Inferior parietal cortex (tissue), 1 donor: ENCODE data around the gene LCE1E.
A peak's percentile ranks its signal among the peaks of the same experiment; 100 is the strongest.

ENCODE experiments used
- DNase-seq: peaks from one replicate; pipeline ENCODE4 v3.0.0-alpha.2; 2016; ENCODE audit errors: extremely low spot score

Gene LCE1E

DNA sequence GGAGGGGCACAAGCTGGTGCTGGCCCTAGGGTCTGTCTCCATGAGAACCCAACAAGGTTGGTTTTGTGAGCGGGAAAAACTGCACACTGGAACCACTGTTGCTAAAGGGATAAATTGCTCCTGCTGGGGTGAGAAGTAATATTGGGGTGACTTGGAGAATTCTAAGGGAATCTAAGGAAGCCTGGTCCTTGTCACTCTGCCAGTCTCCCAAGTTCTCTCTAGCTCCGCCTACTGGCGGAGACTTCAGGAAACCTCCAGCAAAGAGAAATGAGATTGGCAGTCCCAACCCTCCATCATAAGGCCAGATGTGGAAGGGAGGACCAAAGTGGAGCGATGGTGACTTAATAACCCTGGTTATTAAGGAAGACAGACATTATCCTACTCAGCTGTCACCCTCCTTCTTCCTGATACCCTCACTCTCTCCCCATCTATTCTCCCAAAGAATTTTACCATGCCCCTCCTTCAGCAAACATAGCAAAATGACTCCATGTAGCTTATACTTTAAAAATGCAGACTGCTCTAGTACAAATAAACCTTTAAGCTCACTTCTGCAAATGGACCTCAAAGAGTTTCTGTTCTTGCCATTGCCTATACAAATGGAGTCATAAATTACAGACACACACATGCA, 8.4 kb upstream of the LCE1E start:
- DNase-seq, result no peak

DNA sequence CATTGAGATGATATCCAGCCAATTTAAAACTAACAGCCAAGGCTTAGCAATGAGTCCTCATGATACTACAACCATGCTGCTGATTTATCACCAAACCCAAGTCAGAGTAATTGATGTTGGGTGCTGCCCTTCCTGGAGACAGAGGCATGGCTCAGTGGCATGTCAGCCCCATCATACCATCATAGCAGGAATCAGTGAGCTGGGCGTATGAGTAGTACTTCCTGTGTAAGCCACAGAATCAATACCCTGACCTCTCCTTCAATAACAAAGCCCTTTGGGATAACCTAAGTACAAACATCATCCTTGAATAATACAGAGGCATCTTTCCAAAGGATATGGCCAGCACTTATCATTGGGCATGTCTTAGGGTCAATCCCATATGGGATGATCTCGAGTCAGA, 3.0 kb upstream of the LCE1E start:
- no peak for DNase-seq

DNA sequence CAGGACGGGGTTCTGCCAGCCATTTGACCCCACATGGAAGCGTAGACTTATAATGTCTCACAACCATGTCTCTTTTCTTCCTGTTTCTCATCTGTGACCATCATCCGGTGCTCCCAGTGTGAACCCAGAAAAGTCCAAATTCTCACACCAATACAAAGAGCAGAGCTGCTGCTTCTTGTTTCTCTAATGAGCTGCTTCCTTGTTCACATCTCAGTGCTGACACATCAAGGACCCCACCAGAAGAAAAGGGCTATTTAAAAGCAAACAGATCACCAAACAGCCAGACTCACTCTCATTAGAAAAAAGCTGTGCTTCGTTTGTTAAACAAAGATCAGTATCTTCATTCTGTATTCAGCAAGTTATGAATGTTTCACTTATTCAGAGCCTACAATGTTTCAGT, 9.6 kb downstream of the LCE1E start:
- no peak for DNase-seq

DNA sequence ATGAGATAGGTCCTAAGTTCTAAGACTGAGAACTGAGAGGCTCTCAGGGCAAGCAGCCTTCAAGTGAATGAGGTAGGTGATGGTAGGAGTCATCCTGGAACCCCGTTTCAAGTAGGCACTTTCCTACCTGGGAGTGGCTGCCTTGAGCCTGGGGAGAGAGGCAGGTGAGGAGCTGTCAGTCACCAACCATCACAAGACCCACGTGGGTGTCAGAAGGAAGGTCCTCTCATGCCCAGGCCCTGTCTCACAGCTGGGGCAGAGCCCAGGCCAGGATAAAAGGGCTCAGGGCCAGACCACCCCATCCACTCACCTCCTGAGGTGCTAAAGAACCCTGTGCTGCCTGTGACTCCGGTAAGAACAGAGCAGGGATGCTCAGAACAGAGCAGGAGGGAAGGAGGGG, 10.4 kb downstream of the LCE1E start, which contains the start of gene LCE1D:
TSS of gene LCE1D (plus strand) at position 301 of the 400 bp plus-strand sequence. CDS start 1,074 bp downstream, outside the sequence.
- no peak for DNase-seq

DNA sequence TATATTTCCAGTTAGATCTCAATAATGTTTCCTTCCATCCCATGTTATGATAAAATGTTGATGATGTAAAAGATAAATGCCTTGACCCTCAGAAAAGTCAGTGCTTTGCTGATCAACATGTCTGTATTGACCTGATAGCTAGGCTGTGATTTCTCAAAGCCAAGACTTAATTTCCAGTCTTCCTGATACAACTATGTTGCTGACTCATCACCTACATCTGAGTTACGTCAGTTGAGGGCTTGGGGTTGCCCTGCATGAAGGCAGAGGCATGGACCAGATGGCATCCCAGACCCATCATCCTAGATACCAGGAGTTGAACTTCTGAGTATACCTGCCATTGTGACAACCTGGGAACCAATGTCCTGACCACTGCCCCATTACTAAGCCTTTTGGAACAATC, 15.3 kb downstream of the LCE1E start:
- DNase-seq, result no peak

DNA sequence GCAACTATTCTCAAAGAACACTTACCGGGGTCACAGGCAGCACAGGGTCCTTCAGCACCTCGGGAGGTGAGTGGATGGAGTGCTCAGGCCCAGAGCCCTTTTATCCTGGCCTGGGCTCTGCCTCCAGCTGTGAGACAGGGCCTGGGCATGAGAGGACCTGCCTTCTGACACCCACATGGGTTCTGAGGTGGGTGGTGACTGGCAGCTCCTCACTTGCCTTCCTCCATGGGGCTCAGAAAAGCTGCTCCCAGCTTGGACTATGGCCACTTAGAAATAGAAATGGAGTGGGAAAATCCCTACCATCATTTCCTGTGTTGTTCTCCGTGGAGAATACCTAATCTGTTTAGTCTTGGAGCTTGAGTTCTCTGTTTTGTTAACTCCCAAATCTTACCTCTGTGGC, 20.5 kb downstream of the LCE1E start, which contains the start of gene LCE1C:
TSS of gene LCE1C (minus strand) at position 76 of the 400 bp plus-strand sequence. CDS start 1,173 bp downstream, outside the sequence.
- no peak for DNase-seq

DNA sequence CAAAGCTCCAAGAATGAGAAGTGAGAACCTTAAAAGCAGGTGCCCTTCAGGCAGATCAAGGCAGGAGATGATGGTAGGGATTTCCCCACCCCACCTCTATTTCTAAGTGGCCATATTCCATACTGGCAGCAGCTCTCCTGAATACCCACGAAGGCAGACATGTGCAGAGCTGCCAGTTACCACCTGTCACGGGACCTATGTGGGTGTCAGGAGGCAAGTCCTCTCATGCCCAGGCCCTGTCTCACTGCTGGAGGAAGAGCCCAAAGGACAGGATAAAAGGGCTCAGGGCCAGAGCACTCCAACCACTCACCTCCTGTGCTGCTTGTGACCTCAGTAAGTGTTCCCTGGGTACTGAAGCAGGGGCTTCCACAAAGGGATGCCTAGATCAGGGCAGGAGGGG, 25.0 kb downstream of the LCE1E start:
- DNase-seq, result no peak

DNA sequence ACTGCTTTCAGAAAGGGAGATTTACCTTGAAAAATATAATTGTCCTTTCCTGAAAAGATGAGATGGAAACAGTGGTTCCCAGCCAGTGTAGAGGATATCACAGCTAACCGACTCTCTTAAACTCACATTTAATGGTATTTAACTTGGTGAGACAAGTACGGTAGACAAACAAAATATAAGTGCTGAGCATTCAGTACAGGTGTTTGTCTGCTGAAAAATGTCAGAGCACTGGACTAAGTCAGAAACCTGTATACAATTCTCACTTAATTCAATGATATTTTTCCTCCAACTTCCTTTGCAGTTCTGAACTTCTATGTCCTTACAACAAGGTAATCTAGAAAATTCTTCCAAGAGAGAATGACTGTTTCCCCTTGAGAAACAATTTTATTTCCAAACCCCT, 25.6 kb downstream of the LCE1E start, which contains the start of gene LCE1B:
TSS of gene LCE1B (plus strand) at position 301 of the 400 bp plus-strand sequence. CDS start 476 bp downstream, outside the sequence.
- peak; percentile 0 for DNase-seq

DNA sequence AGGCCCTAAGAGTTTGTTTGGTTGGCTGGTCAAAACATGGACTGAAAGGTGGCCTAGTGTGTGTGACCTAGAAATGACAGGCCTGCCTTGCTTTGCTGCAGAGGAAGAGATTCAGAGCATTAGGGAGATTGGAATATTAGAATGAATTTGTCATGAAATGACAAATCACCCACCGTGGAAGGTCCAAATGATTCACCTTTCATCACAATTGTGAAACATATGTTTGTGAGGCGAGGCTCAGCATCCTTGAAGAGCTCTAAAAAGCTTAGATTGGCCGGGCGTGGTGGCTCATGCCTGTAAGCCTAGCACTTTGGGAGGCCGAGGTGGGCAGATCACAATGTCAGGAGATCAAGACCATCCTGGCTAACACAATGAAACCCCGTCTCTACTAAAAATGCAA, 31.3 kb downstream of the LCE1E start:
- DNase-seq, result no peak

DNA sequence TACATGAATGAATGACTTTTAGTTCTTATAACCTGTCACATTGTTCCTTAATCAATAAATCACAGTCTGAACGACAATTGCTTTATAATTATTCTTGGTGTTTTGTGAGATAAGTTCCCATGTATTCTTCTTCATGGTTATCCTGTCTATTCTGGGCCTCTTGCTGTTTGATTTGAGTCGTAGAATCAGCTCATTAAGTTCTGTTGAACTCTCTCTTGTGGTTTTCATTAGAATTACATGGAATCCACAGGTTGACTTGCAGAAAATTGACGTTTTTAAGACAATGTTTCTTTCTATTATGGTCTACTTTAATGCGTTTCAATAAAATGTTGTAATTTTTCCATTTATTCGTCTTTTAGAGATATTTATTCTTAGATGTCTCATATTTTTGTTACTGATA, 37.2 kb downstream of the LCE1E start:
- no peak for DNase-seq

DNA sequence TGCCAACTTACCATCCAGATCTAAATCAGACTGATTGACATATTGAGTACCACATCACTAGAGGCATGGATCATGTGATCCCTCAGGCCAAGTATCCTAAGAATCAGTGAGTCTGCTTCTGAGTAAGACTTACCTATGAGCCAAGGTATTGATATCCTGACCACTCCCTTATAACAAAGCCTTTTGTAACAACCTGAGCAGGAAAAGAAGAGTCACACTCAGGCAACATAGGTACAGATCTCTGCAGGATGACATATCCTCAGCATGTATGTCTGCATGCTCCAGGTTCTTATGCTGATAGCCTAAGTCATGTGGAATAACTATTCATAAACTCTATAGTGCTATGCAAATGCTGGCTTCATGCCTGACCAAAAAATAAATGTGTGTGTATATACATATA, 38.9 kb downstream of the LCE1E start:
- no peak for DNase-seq

DNA sequence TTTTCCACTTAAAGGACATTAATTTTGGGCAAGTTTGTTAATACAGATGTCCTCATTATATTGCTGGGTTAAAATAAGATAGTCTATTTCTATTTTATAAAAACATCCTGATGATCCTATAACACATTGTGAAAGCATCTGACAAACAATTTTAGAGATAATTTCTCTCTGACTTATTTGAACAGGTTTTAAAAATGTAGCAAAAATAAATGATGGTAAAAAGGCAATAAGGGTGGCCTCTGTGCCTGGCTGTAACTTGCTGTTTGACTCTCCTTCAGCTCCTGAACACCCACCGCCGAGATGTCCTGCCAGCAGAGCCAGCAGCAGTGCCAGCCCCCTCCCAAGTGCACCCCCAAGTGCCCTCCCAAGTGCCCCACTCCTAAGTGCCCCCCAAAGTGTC, 41.1 kb downstream of the LCE1E start, which contains the start of gene LCE1A:
TSS of gene LCE1A (plus strand) at position 301 of the 400 bp plus-strand sequence. CDS start at position 301, 0 bp downstream.
- DNase-seq, result no peak

DNA sequence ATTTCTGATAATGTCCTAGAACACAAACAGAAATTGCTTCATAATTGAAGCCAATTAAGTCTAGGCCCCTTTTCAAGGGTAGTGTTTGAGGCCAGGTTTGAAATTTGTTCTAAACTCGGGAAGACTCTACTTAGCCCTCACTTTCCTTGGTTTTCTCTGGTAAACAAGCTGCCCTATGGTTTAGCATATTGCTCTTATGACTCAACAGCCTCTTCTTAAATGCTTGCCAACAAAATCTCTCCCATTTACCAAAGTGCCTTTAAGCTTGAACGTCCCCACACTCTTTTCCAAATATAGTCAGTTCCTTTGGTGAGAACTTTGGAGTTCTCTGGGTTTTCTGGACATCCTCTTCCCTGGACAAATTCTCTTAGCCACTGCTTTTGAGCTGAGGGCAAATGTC, 50.8 kb downstream of the LCE1E start:
- DNase-seq, result no peak
